Dedifferentiated amniotic fluid mesenchymal stem cell (primary cell): Measurements from ENCODE around the gene FBN1.
A peak's percentile ranks its signal among the peaks of the same experiment; 100 is the strongest.

Source experiments
- DNase-seq: peaks from one replicate; pipeline ENCODE4 v3.0.0-alpha.2; 2016; ENCODE audit errors: extremely low spot score

FBN1 gene

GRCh38 chr15:48581219-48581618 lies 64.3 kb downstream of the FBN1 start:
- DNase-seq = no peak

- DNase-seq = no peak
These were observed 64.8 kb downstream of the FBN1 start for GRCh38 chr15:48580736-48581135.

GRCh38 chr15:48579945-48580671 lies 65.4 kb downstream of the FBN1 start:
- DNase-seq = no peak

- no peak for DNase-seq
These were observed 66.5 kb downstream of the FBN1 start for GRCh38 chr15:48578965-48579364.

- DNase-seq = peak; percentile 51
These were observed 68.0 kb downstream of the FBN1 start for GRCh38 chr15:48577469-48577868.

GRCh38 chr15:48574187-48574586 lies 71.3 kb downstream of the FBN1 start:
- DNase-seq = no peak

GRCh38 chr15:48573780-48574179 lies 71.7 kb downstream of the FBN1 start:
- no peak for DNase-seq

- DNase-seq = no peak
These were observed 72.7 kb downstream of the FBN1 start for GRCh38 chr15:48572823-48573222.

- no peak for DNase-seq
These were observed 74.0 kb downstream of the FBN1 start for GRCh38 chr15:48571510-48571909.

- DNase-seq = no peak
These were observed 74.7 kb downstream of the FBN1 start for GRCh38 chr15:48570822-48571221.

GRCh38 chr15:48569591-48570302 lies 75.8 kb downstream of the FBN1 start:
- no peak for DNase-seq

GRCh38 chr15:48566668-48567067 lies 78.8 kb downstream of the FBN1 start:
- DNase-seq = no peak

- DNase-seq = peak; percentile 91
These were observed 79.7 kb downstream of the FBN1 start for GRCh38 chr15:48565560-48566482.

GRCh38 chr15:48564690-48565089 lies 80.8 kb downstream of the FBN1 start:
- no peak for DNase-seq

- no peak for DNase-seq
These were observed 81.6 kb downstream of the FBN1 start for GRCh38 chr15:48563934-48564333.

- no peak for DNase-seq
These were observed 85.0 kb downstream of the FBN1 start for GRCh38 chr15:48560321-48561051.

- DNase-seq = peak; percentile 89
These were observed 86.2 kb downstream of the FBN1 start for GRCh38 chr15:48559285-48559684.

GRCh38 chr15:48558226-48558625 lies 87.3 kb downstream of the FBN1 start:
- no peak for DNase-seq

GRCh38 chr15:48557335-48557734 lies 88.2 kb downstream of the FBN1 start:
- DNase-seq = no peak

GRCh38 chr15:48556159-48556897 lies 89.2 kb downstream of the FBN1 start:
- no peak for DNase-seq
